Gastrocnemius medialis (tissue), 4 donors: ENCODE data around the gene PTDSS2.

Experiments used
- POLR2A ChIP-seq, 2 donors: fragments of 450-650 bp; IDR thresholded peaks; one replicate each; pipeline ENCODE4 v1.6.1; 2017; ENCODE audit warnings: antibody characterized with exemption in 2 of 2, mild to moderate bottlenecking in 2 of 2, moderate library complexity in 2 of 2
- TF ChIP-seq, protein P1 (sequence below), 5 experiments: fragments of 450-650 bp in 3 of 5; fragments of 200-600 bp in 2 of 5; sonication (generic) in 2 of 5; IDR thresholded peaks in 4 of 5; conservative IDR thresholded peaks in 1 of 5; 1 replicate in 4 of 5; 2 replicates in 1 of 5; pipeline ENCODE4 v1.5.1; 2016 to 2019; ENCODE audit warnings: antibody characterized with exemption in 5 of 5, mild to moderate bottlenecking in 3 of 5, moderate library complexity in 3 of 5

DNA sequence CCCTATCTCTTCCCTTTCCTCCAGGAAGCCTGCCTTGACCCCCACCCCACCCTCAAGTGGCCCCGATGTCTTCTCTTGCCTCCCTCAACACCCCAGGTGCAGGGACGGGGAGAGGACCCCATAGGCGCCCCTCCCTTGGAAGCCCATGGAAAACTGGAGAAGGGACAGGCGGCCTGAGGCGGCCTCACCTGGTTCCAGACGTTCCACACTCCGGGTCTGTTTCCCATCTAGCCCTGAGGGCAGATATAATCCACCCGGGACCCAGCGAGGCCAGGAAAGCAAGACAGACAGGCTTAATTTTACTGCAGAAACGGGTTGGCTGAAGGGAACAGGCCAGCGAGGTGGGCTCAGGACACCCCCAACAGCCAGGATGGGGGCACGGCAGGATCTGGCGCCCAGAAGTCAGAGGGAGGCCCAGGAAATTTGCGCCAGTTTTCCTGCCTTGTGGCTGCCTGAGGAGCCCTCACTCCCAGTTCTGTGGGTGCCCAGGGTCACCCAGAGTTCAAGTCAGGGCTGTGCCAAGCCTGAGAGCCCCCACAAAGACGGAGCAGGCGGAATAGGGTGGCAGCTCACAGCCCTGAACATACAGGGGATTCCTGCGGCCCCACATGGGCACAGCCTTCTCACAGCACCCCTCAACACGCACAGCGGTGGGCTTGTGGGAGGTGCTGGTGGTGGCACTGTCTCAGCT is 32.3 kb upstream of the PTDSS2 start:
- TF ChIP-seq, protein P1, sequence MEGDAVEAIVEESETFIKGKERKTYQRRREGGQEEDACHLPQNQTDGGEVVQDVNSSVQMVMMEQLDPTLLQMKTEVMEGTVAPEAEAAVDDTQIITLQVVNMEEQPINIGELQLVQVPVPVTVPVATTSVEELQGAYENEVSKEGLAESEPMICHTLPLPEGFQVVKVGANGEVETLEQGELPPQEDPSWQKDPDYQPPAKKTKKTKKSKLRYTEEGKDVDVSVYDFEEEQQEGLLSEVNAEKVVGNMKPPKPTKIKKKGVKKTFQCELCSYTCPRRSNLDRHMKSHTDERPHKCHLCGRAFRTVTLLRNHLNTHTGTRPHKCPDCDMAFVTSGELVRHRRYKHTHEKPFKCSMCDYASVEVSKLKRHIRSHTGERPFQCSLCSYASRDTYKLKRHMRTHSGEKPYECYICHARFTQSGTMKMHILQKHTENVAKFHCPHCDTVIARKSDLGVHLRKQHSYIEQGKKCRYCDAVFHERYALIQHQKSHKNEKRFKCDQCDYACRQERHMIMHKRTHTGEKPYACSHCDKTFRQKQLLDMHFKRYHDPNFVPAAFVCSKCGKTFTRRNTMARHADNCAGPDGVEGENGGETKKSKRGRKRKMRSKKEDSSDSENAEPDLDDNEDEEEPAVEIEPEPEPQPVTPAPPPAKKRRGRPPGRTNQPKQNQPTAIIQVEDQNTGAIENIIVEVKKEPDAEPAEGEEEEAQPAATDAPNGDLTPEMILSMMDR (IDR thresholded peaks at IDR 0.05 in 4 of 5, conservative IDR thresholded peaks at IDR 0.05 in 1 of 5) = no peak
- no peak for TF ChIP-seq POLR2A (IDR thresholded peaks at IDR 0.05)
